K562 (cell line): ENCODE results near the gene ACOT7. TPM values are rescaled to one million over a fixed set of nuclear protein-coding genes. Genes with fewer than 3 reads are reported as not detected.

ENCODE experiments used
- BRF1 ChIP-seq: IDR thresholded peaks from 3 replicates; pipeline ENCODE4 v1.6.1; 2011; ENCODE audit warnings: borderline replicate concordance, mild to moderate bottlenecking; ENCODE audit not compliant: insufficient read length; ENCODE audit errors: extremely low read depth
- CBFA2T3 ChIP-seq: fragments of 450-650 bp; IDR thresholded peaks from 2 replicates; pipeline ENCODE4 v1.6.1; 2017
- CCAR2 ChIP-seq: fragments of 200-400 bp; formaldehyde crosslinking; IDR thresholded peaks from 2 replicates; pipeline ENCODE4 v1.6.1; 2017; ENCODE audit warnings: mild to moderate bottlenecking, low read depth, low read length
- DACH1 ChIP-seq: fragments of 450-650 bp; IDR thresholded peaks from 2 replicates; pipeline ENCODE4 v1.6.1; 2018; ENCODE audit not compliant: partially characterized antibody
- DPF2 ChIP-seq: fragments of 450-650 bp; IDR thresholded peaks from 2 replicates; pipeline ENCODE4 v1.6.1; 2016
- ELF1 ChIP-seq: fragments of 200-800 bp; sonication (Bioruptor generic); IDR thresholded peaks from 2 replicates; pipeline ENCODE4 v1.6.1; 2016; ENCODE audit warnings: missing genetic modification characterization, missing compliant biosample characterization
- ELK3 ChIP-seq: fragments of 450-650 bp; formaldehyde crosslinking; IDR thresholded peaks from 2 replicates; pipeline ENCODE4 v1.4.0; 2020; ENCODE audit warnings: mild to moderate bottlenecking
- EP300 ChIP-seq: IDR thresholded peaks from 2 replicates; pipeline ENCODE4 v1.6.1; 2012; ENCODE audit warnings: low read length, improper control_type of control experiment
- ESRRA ChIP-seq: fragments of 450-650 bp; IDR thresholded peaks from 2 replicates; pipeline ENCODE4 v1.6.1; 2014; ENCODE audit warnings: low read depth, mild to moderate bottlenecking, moderate library complexity, borderline replicate concordance
- GABPA ChIP-seq: fragments of 200-800 bp; sonication (Bioruptor generic); conservative IDR thresholded peaks from 2 replicates; pipeline ENCODE4 v1.6.1; 2016; ENCODE audit warnings: low read depth, missing genetic modification characterization, missing compliant biosample characterization
- GATA2 ChIP-seq: sonication (generic); formaldehyde crosslinking; IDR thresholded peaks from 2 replicates; pipeline ENCODE4 v1.4.0; 2020; ENCODE audit warnings: mild to moderate bottlenecking, missing genetic modification reagents
- HNRNPL ChIP-seq: fragments of 200-400 bp; formaldehyde crosslinking; IDR thresholded peaks from 2 replicates; pipeline ENCODE4 v1.6.1; 2017; ENCODE audit warnings: low read depth, mild to moderate bottlenecking, low read length
- RCOR1 ChIP-seq, 2 experiments: IDR thresholded peaks; 2 replicates each; pipeline ENCODE4 v1.6.1; 2012; ENCODE audit warnings: low read depth in 2 of 2, low read length in 2 of 2, borderline replicate concordance in 1 of 2, improper control_type of control experiment in 1 of 2
- RFX5 ChIP-seq: IDR thresholded peaks from 2 replicates; pipeline ENCODE4 v1.6.1; 2011; ENCODE audit warnings: low read depth, mild to moderate bottlenecking, improper control_type of control experiment, low read length
- SMARCA4 ChIP-seq: fragments of 450-650 bp; IDR thresholded peaks from 2 replicates; pipeline ENCODE4 v1.6.1; 2016
- SRSF1 ChIP-seq: fragments of 200-400 bp; formaldehyde crosslinking; IDR thresholded peaks from 2 replicates; pipeline ENCODE4 v1.6.1; 2017; ENCODE audit warnings: mild to moderate bottlenecking, low read depth, low read length, moderate library complexity
- STAT5A ChIP-seq: IDR thresholded peaks from 2 replicates; pipeline ENCODE4 v1.6.1; 2012; ENCODE audit warnings: low read length, inconsistent platforms, borderline replicate concordance
- TAL1 ChIP-seq: fragments of 450-650 bp; IDR thresholded peaks from 2 replicates; pipeline ENCODE4 v1.6.1; 2016; ENCODE audit warnings: mild to moderate bottlenecking
- TCF3 ChIP-seq: sonication (generic); formaldehyde crosslinking; IDR thresholded peaks from 2 replicates; pipeline ENCODE4 v1.4.0; 2020; ENCODE audit warnings: mild to moderate bottlenecking, missing genetic modification reagents
- ZFP36 ChIP-seq: fragments of 150-350 bp; IDR thresholded peaks from 2 replicates; pipeline ENCODE4 v1.6.1; 2018; ENCODE audit warnings: low read length, low read depth; ENCODE audit not compliant: partially characterized antibody
- ZNF184 ChIP-seq: sonication (generic); formaldehyde crosslinking; IDR thresholded peaks from 2 replicates; pipeline ENCODE4 v1.5.0; 2020; ENCODE audit warnings: missing genetic modification reagents
- ZNF589 ChIP-seq: fragments of 200-800 bp; sonication (Bioruptor generic); IDR thresholded peaks from 2 replicates; pipeline ENCODE4 v1.6.1; 2016; ENCODE audit warnings: low read depth, missing genetic modification characterization, missing compliant biosample characterization
- ZNF655 ChIP-seq: fragments of 250-450 bp; sonication (Bioruptor Pico); IDR thresholded peaks from 2 replicates; pipeline ENCODE4 v1.5.0; 2021
- ZNF75A ChIP-seq: fragments of 450-650 bp; formaldehyde crosslinking; IDR thresholded peaks from 2 replicates; pipeline ENCODE4 v1.4.0; 2020; ENCODE audit warnings: mild to moderate bottlenecking
- polyA plus RNA-seq, 8 experiments: library from polyadenylated mRNA; depleted of rRNA in 4 of 8; stranded (reverse) in 5 of 8; unstranded in 3 of 8; fragments of >200 nt; fragmentation: Nextera tagmentation in 2 of 8; fragmentation: Illumina TruSeq in 1 of 8; extraction: Ambion mirVana in 2 of 8; extraction: Trizol in 1 of 8; gene quantifications; 2 replicates each; pipeline versions ENCODE4 v1.2.1 to v1.2.3, GENCODE V29; 2011 to 2014; ENCODE audit warnings: inconsistent platforms in 1 of 8, missing spikeins in 1 of 8
- total RNA-seq, 7 experiments: library from RNA; depleted of rRNA in 6 of 7; stranded (reverse); fragments of >200 nt in 6 of 7; fragmentation: Illumina TruSeq in 2 of 7; extraction: Trizol in 2 of 7; gene quantifications; 2 replicates each; pipeline versions ENCODE4 v1.2.1 to v1.2.3, GENCODE V29; 2011 to 2021; ENCODE audit warnings: low replicate concordance in 1 of 7
- TF ChIP-seq, protein P1 (sequence below), 2 experiments: fragments of 450-650 bp; conservative IDR thresholded peaks; 2 replicates each; pipeline ENCODE4 v1.6.1; 2017; ENCODE audit warnings: mild to moderate bottlenecking in 2 of 2, moderate library complexity in 2 of 2
- TF ChIP-seq, protein P2 (sequence below): sonication (generic); formaldehyde crosslinking; IDR thresholded peaks from 2 replicates; pipeline ENCODE4 v1.8.0; 2022; ENCODE audit warnings: mild to moderate bottlenecking, missing genetic modification reagents

Gene ACOT7
- total and polyA plus RNA-seq, 9 of the 15 experiments (the other 6 are each of a cell fraction or from before 2014, with no cell fraction given): 7.0 to 92.6 (median 37.2) TPM

- TF ChIP-seq TCF3 (CRISPR knock-in tag) (peak; percentile 77), ELF1 (tag) (no peak), ESRRA (no peak; the same call in 1 of the 2 replicates), ZNF589 (CRISPR knock-in tag) (0 out of 2 replicates have a peak, but pooled peaks have one; percentile 45), ZFP36 (peak; percentile 43), SRSF1 (no peak), ZNF655 (CRISPR knock-in tag) (no peak), STAT5A (peak; percentile 19; the same call in 1 of the 2 replicates), DACH1 (peak; percentile 5), RFX5 (no peak), ZNF184 (CRISPR knock-in tag) (no peak), GATA2 (CRISPR knock-in tag) (peak; percentile 54; the same call in 1 of the 2 replicates), SMARCA4 (peak; percentile 72), CBFA2T3 (peak; percentile 84), ZNF75A (no peak), BRF1 (no peak), EP300 (0 out of 2 replicates have a peak, but pooled peaks have one; percentile 16), TAL1 (peak; percentile 75), HNRNPL (0 out of 2 replicates have a peak, but pooled peaks have one; percentile 30), GABPA (tag) (0 out of 2 replicates have a peak, but pooled peaks have one; percentile 14), CCAR2 (no peak), ELK3 (CRISPR knock-in tag) (no peak), RCOR1 (IDR thresholded peaks at IDR 0.05; ENCODE audit: borderline replicate concordance in 1 of 2, low read depth in 2 of 2, low read length in 2 of 2) (peak in 1 of 2 experiments; percentile 36; a peak in 1 of 4 replicates), DPF2 (peak; percentile 76; the same call in 1 of the 2 replicates)
- TF ChIP-seq, protein P1, sequence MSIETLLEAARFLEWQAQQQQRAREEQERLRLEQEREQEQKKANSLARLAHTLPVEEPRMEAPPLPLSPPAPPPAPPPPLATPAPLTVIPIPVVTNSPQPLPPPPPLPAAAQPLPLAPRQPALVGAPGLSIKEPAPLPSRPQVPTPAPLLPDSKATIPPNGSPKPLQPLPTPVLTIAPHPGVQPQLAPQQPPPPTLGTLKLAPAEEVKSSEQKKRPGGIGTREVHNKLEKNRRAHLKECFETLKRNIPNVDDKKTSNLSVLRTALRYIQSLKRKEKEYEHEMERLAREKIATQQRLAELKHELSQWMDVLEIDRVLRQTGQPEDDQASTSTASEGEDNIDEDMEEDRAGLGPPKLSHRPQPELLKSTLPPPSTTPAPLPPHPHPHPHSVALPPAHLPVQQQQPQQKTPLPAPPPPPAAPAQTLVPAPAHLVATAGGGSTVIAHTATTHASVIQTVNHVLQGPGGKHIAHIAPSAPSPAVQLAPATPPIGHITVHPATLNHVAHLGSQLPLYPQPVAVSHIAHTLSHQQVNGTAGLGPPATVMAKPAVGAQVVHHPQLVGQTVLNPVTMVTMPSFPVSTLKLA (conservative IDR thresholded peaks at IDR 0.05): 0 out of 4 replicates have a peak, but pooled peaks of 1 of the 2 experiments have one; percentile 5
- TF ChIP-seq, protein P2, sequence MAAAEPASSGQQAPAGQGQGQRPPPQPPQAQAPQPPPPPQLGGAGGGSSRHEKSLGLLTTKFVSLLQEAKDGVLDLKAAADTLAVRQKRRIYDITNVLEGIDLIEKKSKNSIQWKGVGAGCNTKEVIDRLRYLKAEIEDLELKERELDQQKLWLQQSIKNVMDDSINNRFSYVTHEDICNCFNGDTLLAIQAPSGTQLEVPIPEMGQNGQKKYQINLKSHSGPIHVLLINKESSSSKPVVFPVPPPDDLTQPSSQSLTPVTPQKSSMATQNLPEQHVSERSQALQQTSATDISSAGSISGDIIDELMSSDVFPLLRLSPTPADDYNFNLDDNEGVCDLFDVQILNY (CRISPR knock-in tag): no peak
Measured at GRCh38 chr1:6317098-6317760, 76.3 kb downstream of the ACOT7 start (continued).
